GM06990 (cell line): ENCODE measurements around the gene SDHAF1.

Experiments
- DNase-seq: peaks from one replicate; pipeline ENCODE4 v3.0.0-alpha.2; 2011; ENCODE audit not compliant: insufficient read length; ENCODE audit errors: extremely low read depth
- H3K27me3 ChIP-seq: replicated peaks from 2 replicates; pipeline ENCODE4 v1.6.0; 2011; ENCODE audit warnings: low read length; ENCODE audit not compliant: control insufficient read depth, insufficient read depth
- H3K36me3 ChIP-seq: 2 replicates; pipeline ENCODE4 v1.5.1; 2011; ENCODE audit warnings: low read length; ENCODE audit not compliant: control insufficient read depth, insufficient read depth
- H3K4me3 ChIP-seq: replicated peaks from 2 replicates; pipeline ENCODE4 v1.5.1; 2011; ENCODE audit warnings: low read depth, mild to moderate bottlenecking, control low read depth, low read length
- CTCF ChIP-seq: IDR thresholded peaks from 2 replicates; pipeline ENCODE4 v1.5.1; 2011; ENCODE audit warnings: low read length, control low read depth, mild to moderate bottlenecking, inconsistent platforms; ENCODE audit not compliant: insufficient read depth, poor library complexity, severe bottlenecking

The SDHAF1 gene

GRCh38 chr19:36026091-36026876 is 31.3 kb downstream of the SDHAF1 start:
- no peak for TF ChIP-seq CTCF
- DNase-seq = no peak
- Histone ChIP-seq H3K4me3 (no peak overlapping the region), H3K36me3 (peaks cover 3% of the 10 kb centered on the region), H3K27me3 (no peaks in the 10 kb centered on the region)

- peaks cover 3% of the 10 kb centered on the region for H3K36me3 ChIP-seq
- DNase-seq = no peak
- no peaks in the 10 kb centered on the region for H3K27me3 ChIP-seq
- no peak for TF ChIP-seq CTCF
- no peak overlapping the region for H3K4me3 ChIP-seq
These were observed 32.7 kb downstream of the SDHAF1 start for GRCh38 chr19:36027696-36028095.

- no peaks in the 10 kb centered on the region for H3K27me3 ChIP-seq
- no peak for DNase-seq
- no peak overlapping the region for H3K4me3 ChIP-seq
- peaks cover 3% of the 10 kb centered on the region for H3K36me3 ChIP-seq
- TF ChIP-seq CTCF = no peak
These were observed 33.5 kb downstream of the SDHAF1 start for GRCh38 chr19:36028313-36029041.

- no peaks in the 10 kb centered on the region for H3K27me3 ChIP-seq
- no peak for DNase-seq
- H3K4me3 ChIP-seq = no peak overlapping the region
- H3K36me3 ChIP-seq = no peaks in the 10 kb centered on the region; the same call in none of the 2 replicates
- TF ChIP-seq CTCF = peak; percentile 50
These were observed 35.5 kb downstream of the SDHAF1 start for GRCh38 chr19:36030264-36031148.

- no peak for TF ChIP-seq CTCF
- Histone ChIP-seq H3K36me3 (peaks cover 2% of the 10 kb centered on the region; the same call in 1 of the 2 replicates), H3K27me3 (no peaks in the 10 kb centered on the region), H3K4me3 (no peak overlapping the region)
- no peak for DNase-seq
These were observed 36.3 kb downstream of the SDHAF1 start for GRCh38 chr19:36031308-36031707.
